Natural killer cell treated with Interleukin-12 subunit alpha and Interleukin-12 subunit beta and Interleukin-15 and Interleukin-18, amount 100 ng/mL, for 72 hours (primary cell): Measurements from ENCODE around the gene RAET1L. TPM values are rescaled to one million over a fixed set of nuclear protein-coding genes. Genes with fewer than 3 reads are reported as not detected.
A peak's percentile ranks its signal among the peaks of the same experiment; 100 is the strongest.

Source experiments
- ATAC-seq, 2 donors: fragments of 150-1000 bp; cut with Tn5 transposase in 1 of 2; sonication (Bioruptor Pico), chemical (Tn5 transposase) in 1 of 2; 2 replicates each; pipeline ENCODE4 v1.10.0; 2021
- DNase-seq: peaks from one replicate; pipeline ENCODE4 v3.0.0; 2022; ENCODE audit warnings: low spot score
- H3K27ac Mint-ChIP-seq, 2 donors: 1 replicate in 1 of 2; 2 replicates in 1 of 2; pipeline ENCODE4 v1.8.0; 2022; ENCODE audit warnings: mixed read lengths in 2 of 2, mild to moderate bottlenecking in 1 of 2, moderate library complexity in 1 of 2
- H3K27me3 Mint-ChIP-seq, 2 donors: 1 replicate in 1 of 2; 2 replicates in 1 of 2; pipeline ENCODE4 v1.8.0; 2022; ENCODE audit warnings: mixed read lengths in 2 of 2
- H3K36me3 Mint-ChIP-seq: one replicate; pipeline ENCODE4 v1.8.0; 2022; ENCODE audit warnings: mixed read lengths
- H3K4me1 Mint-ChIP-seq, 2 donors: 1 replicate in 1 of 2; 2 replicates in 1 of 2; pipeline ENCODE4 v1.8.0; 2022; ENCODE audit warnings: low read depth in 2 of 2, mixed read lengths in 2 of 2, mild to moderate bottlenecking in 1 of 2
- H3K4me3 Mint-ChIP-seq: one replicate; pipeline ENCODE4 v1.8.0; 2022; ENCODE audit warnings: mixed read lengths
- H3K9me3 Mint-ChIP-seq: 2 replicates; pipeline ENCODE4 v1.8.0; 2022; ENCODE audit warnings: mixed read lengths
- total RNA-seq, 2 donors: library from RNA; stranded (reverse); gene quantifications; one replicate each; pipeline ENCODE4 v1.2.3, GENCODE V29; 2022

RAET1L gene
- total RNA-seq, 2 donors from 2014 or later = not detected

GRCh38 chr6:150057501-150057951 lies 32.2 kb upstream of the RAET1L start:
- no peak for DNase-seq
- H3K9me3 Mint-ChIP-seq = no peaks in the 10 kb centered on the region
- peaks cover 36 to 49% of the 10 kb centered on the region in 2 donors for H3K27me3 Mint-ChIP-seq
- peaks cover 8 to 9% of the 10 kb centered on the region in 2 donors for H3K4me1 Mint-ChIP-seq
- peaks cover 5% of the 10 kb centered on the region for H3K36me3 Mint-ChIP-seq
- H3K4me3 Mint-ChIP-seq = no peak overlapping the region
- H3K27ac Mint-ChIP-seq = no peak overlapping the region
- no peak for ATAC-seq

GRCh38 chr6:150056916-150057315 lies 31.6 kb upstream of the RAET1L start:
- ATAC-seq (no peak), DNase-seq (no peak)
- Mint-ChIP-seq H3K9me3 (no peaks in the 10 kb centered on the region), H3K4me1 (peaks cover 8 to 9% of the 10 kb centered on the region in 2 donors), H3K36me3 (peaks cover 5% of the 10 kb centered on the region), H3K27ac (no peak overlapping the region), H3K27me3 (peaks cover 42 to 55% of the 10 kb centered on the region in 2 donors), H3K4me3 (no peak overlapping the region)

GRCh38 chr6:150056156-150056555 lies 30.8 kb upstream of the RAET1L start:
- no peaks in the 10 kb centered on the region for H3K9me3 Mint-ChIP-seq
- peaks cover 8 to 9% of the 10 kb centered on the region in 2 donors for H3K4me1 Mint-ChIP-seq
- H3K27me3 Mint-ChIP-seq = peaks cover 42 to 60% of the 10 kb centered on the region in 2 donors
- H3K36me3 Mint-ChIP-seq = peaks cover 5% of the 10 kb centered on the region
- ATAC-seq (no peak), DNase-seq (no peak)
- H3K27ac Mint-ChIP-seq = no peak overlapping the region
- H3K4me3 Mint-ChIP-seq = no peak overlapping the region

- Mint-ChIP-seq H3K27me3 (peaks cover 48 to 70% of the 10 kb centered on the region in 2 donors), H3K4me1 (peaks cover 5 to 9% of the 10 kb centered on the region in 2 donors), H3K27ac (no peak overlapping the region), H3K9me3 (no peaks in the 10 kb centered on the region), H3K4me3 (no peak overlapping the region), H3K36me3 (peaks cover 5% of the 10 kb centered on the region)
- DNase-seq (no peak), ATAC-seq (no peak)
These were observed 29.8 kb upstream of the RAET1L start for GRCh38 chr6:150055131-150055530.

- Mint-ChIP-seq H3K9me3 (no peaks in the 10 kb centered on the region), H3K27ac (no peak overlapping the region), H3K4me3 (no peak overlapping the region), H3K27me3 (peaks cover 46 to 69% of the 10 kb centered on the region in 2 donors), H3K4me1 (peaks cover 0 to 3% of the 10 kb centered on the region in 2 donors), H3K36me3 (peaks cover 5% of the 10 kb centered on the region)
- DNase-seq (no peak), ATAC-seq (no peak)
These were observed 28.1 kb upstream of the RAET1L start for GRCh38 chr6:150053450-150053849.

- H3K9me3 Mint-ChIP-seq = no peaks in the 10 kb centered on the region
- no peak overlapping the region for H3K27ac Mint-ChIP-seq
- DNase-seq (no peak), ATAC-seq (no peak)
- peaks cover 5% of the 10 kb centered on the region for H3K36me3 Mint-ChIP-seq
- no peak overlapping the region for H3K4me3 Mint-ChIP-seq
- peaks cover 0 to 3% of the 10 kb centered on the region in 2 donors for H3K4me1 Mint-ChIP-seq
- peaks cover 50 to 81% of the 10 kb centered on the region in 2 donors for H3K27me3 Mint-ChIP-seq
These were observed 25.5 kb upstream of the RAET1L start for GRCh38 chr6:150050846-150051245.

GRCh38 chr6:150048099-150048498 lies 22.8 kb upstream of the RAET1L start:
- ATAC-seq = no peak
- peaks cover 34 to 66% of the 10 kb centered on the region in 2 donors for H3K27me3 Mint-ChIP-seq
- peak; percentile 42 for DNase-seq
- no peaks in the 10 kb centered on the region for H3K4me1 Mint-ChIP-seq
- no peaks in the 10 kb centered on the region for H3K36me3 Mint-ChIP-seq
- no peaks in the 10 kb centered on the region for H3K9me3 Mint-ChIP-seq
- H3K27ac Mint-ChIP-seq = no peak overlapping the region
- H3K4me3 Mint-ChIP-seq = no peak overlapping the region

- Mint-ChIP-seq H3K4me1 (no peaks in the 10 kb centered on the region), H3K27me3 (peaks cover 30 to 62% of the 10 kb centered on the region in 2 donors), H3K27ac (no peak overlapping the region)
These were observed 21.6 kb upstream of the RAET1L start for GRCh38 chr6:150046943-150047342.

GRCh38 chr6:150044621-150045145 lies 19.4 kb upstream of the RAET1L start:
- peaks cover 40 to 55% of the 10 kb centered on the region in 2 donors for H3K27me3 Mint-ChIP-seq
- no peaks in the 10 kb centered on the region for H3K36me3 Mint-ChIP-seq
- DNase-seq (no peak), ATAC-seq (no peak)
- no peak overlapping the region for H3K27ac Mint-ChIP-seq
- no peaks in the 10 kb centered on the region for H3K9me3 Mint-ChIP-seq
- H3K4me1 Mint-ChIP-seq = no peaks in the 10 kb centered on the region
- no peak overlapping the region for H3K4me3 Mint-ChIP-seq

More at GRCh38 chr6:150046943-150047342, 21.6 kb upstream of the RAET1L start:
- ATAC-seq = no peak
- Mint-ChIP-seq H3K4me3 (no peak overlapping the region), H3K36me3 (no peaks in the 10 kb centered on the region), H3K9me3 (no peaks in the 10 kb centered on the region)
- DNase-seq = no peak

GRCh38 chr6:150043501-150044412 lies 18.4 kb upstream of the RAET1L start:
- no peaks in the 10 kb centered on the region for H3K4me1 Mint-ChIP-seq
- no peak overlapping the region for H3K4me3 Mint-ChIP-seq
- peaks cover 44 to 64% of the 10 kb centered on the region in 2 donors for H3K27me3 Mint-ChIP-seq
- ATAC-seq = peak in 1 of 2 donors; percentile 42
- no peak overlapping the region for H3K27ac Mint-ChIP-seq
- DNase-seq = no peak
- no peaks in the 10 kb centered on the region for H3K36me3 Mint-ChIP-seq
- H3K9me3 Mint-ChIP-seq = no peaks in the 10 kb centered on the region

- DNase-seq = no peak
- ATAC-seq = no peak
- no peak overlapping the region for H3K4me3 Mint-ChIP-seq
- H3K4me1 Mint-ChIP-seq = no peaks in the 10 kb centered on the region
- no peaks in the 10 kb centered on the region for H3K36me3 Mint-ChIP-seq
- peaks cover 46 to 69% of the 10 kb centered on the region in 2 donors for H3K27me3 Mint-ChIP-seq
- H3K27ac Mint-ChIP-seq = no peak overlapping the region
- no peaks in the 10 kb centered on the region for H3K9me3 Mint-ChIP-seq
These were observed 17.8 kb upstream of the RAET1L start for GRCh38 chr6:150043096-150043495.

- Mint-ChIP-seq H3K4me1 (peaks cover 6 to 7% of the 10 kb centered on the region in 2 donors), H3K36me3 (peaks cover 4% of the 10 kb centered on the region), H3K4me3 (no peak overlapping the region), H3K27ac (no peak overlapping the region), H3K27me3 (peaks cover 53 to 74% of the 10 kb centered on the region in 2 donors), H3K9me3 (no peaks in the 10 kb centered on the region)
- ATAC-seq = no peak
- DNase-seq = no peak
These were observed 13.1 kb upstream of the RAET1L start for GRCh38 chr6:150038202-150039062.

GRCh38 chr6:150037526-150038201 lies 12.3 kb upstream of the RAET1L start:
- no peak overlapping the region for H3K27ac Mint-ChIP-seq
- H3K4me1 Mint-ChIP-seq = peaks cover 6 to 7% of the 10 kb centered on the region in 2 donors
- peaks cover 4% of the 10 kb centered on the region for H3K36me3 Mint-ChIP-seq
- peaks cover 58 to 75% of the 10 kb centered on the region in 2 donors for H3K27me3 Mint-ChIP-seq
- no peak for DNase-seq
- H3K4me3 Mint-ChIP-seq = peak overlapping the region; percentile 42
- no peaks in the 10 kb centered on the region for H3K9me3 Mint-ChIP-seq
- no peak for ATAC-seq
